Parathyroid adenoma (tissue), 2 donors: Measurements from ENCODE around the gene TBC1D7.

ENCODE experiments used
- H2AFZ ChIP-seq: fragments of 300-600 bp; sonication (generic); one replicate; pipeline ENCODE4 v1.7.0; 2017; ENCODE audit warnings: antibody characterized with exemption, mild to moderate bottlenecking
- H3K27ac ChIP-seq: fragments of 300-600 bp; sonication (generic); one replicate; pipeline ENCODE4 v1.7.0; 2017
- H3K27me3 ChIP-seq: fragments of 300-600 bp; sonication (generic); one replicate; pipeline ENCODE4 v1.7.0; 2017; ENCODE audit warnings: low read length; ENCODE audit not compliant: control insufficient read depth, insufficient read depth
- H3K36me3 ChIP-seq: fragments of 300-600 bp; sonication (generic); one replicate; pipeline ENCODE4 v1.7.0; 2017; ENCODE audit warnings: low read length; ENCODE audit not compliant: control insufficient read depth, insufficient read depth
- H3K4me1 ChIP-seq: fragments of 300-600 bp; sonication (generic); one replicate; pipeline ENCODE4 v1.7.0; 2017; ENCODE audit warnings: control low read depth
- H3K4me2 ChIP-seq: fragments of 300-600 bp; sonication (generic); one replicate; pipeline ENCODE4 v1.7.0; 2017; ENCODE audit warnings: low read length
- H3K4me3 ChIP-seq: fragments of 300-600 bp; sonication (generic); one replicate; pipeline ENCODE4 v1.7.0; 2017; ENCODE audit warnings: low read depth, low read length
- H3K79me2 ChIP-seq: fragments of 300-600 bp; sonication (generic); one replicate; pipeline ENCODE4 v1.7.0; 2017; ENCODE audit warnings: control low read depth
- H3K9ac ChIP-seq: fragments of 300-600 bp; sonication (generic); one replicate; pipeline ENCODE4 v1.7.0; 2017; ENCODE audit warnings: mild to moderate bottlenecking
- H3K9me3 ChIP-seq: fragments of 300-600 bp; sonication (generic); one replicate; pipeline ENCODE4 v1.7.0; 2017; ENCODE audit warnings: low read length; ENCODE audit not compliant: control insufficient read depth
- TF ChIP-seq, protein P1 (sequence below): fragments of 300-600 bp; sonication (generic); IDR thresholded peaks from one replicate; pipeline ENCODE4 v1.7.0; 2017; ENCODE audit warnings: antibody characterized with exemption, mild to moderate bottlenecking
- donor health status: primary hyperparathyroidism.

Gene TBC1D7

DNA sequence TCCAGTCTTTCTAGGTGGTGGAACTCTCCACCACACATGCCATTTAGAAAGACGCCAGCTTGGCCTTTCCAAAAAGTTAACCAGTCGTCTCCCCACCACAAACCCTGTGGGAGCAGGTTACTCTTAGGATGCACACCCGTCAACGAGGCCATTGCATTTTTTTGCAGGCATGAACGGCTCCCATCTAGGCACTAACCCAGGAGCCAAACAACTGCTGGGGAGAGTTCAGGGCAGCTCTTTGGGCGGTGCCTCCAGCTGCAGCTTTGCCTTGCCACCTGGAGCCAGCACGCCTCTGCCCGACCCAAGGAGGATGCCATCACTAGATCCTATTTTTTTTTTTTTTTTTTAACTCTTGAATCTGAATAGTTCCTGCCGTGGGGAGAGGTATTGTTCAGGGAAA, 39.9 kb downstream of the TBC1D7 start:
- Histone ChIP-seq H3K27me3 (no peaks in the 10 kb centered on the region), H3K9ac (no peak overlapping the region), H3K4me1 (no peaks in the 10 kb centered on the region), H3K9me3 (no peaks in the 10 kb centered on the region), H3K27ac (no peak overlapping the region), H3K4me2 (no peak overlapping the region), H2AFZ (no peak overlapping the region), H3K79me2 (no peaks in the 10 kb centered on the region), H3K4me3 (no peak overlapping the region), H3K36me3 (no peaks in the 10 kb centered on the region)
- TF ChIP-seq, protein P1, sequence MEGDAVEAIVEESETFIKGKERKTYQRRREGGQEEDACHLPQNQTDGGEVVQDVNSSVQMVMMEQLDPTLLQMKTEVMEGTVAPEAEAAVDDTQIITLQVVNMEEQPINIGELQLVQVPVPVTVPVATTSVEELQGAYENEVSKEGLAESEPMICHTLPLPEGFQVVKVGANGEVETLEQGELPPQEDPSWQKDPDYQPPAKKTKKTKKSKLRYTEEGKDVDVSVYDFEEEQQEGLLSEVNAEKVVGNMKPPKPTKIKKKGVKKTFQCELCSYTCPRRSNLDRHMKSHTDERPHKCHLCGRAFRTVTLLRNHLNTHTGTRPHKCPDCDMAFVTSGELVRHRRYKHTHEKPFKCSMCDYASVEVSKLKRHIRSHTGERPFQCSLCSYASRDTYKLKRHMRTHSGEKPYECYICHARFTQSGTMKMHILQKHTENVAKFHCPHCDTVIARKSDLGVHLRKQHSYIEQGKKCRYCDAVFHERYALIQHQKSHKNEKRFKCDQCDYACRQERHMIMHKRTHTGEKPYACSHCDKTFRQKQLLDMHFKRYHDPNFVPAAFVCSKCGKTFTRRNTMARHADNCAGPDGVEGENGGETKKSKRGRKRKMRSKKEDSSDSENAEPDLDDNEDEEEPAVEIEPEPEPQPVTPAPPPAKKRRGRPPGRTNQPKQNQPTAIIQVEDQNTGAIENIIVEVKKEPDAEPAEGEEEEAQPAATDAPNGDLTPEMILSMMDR = no peak

DNA sequence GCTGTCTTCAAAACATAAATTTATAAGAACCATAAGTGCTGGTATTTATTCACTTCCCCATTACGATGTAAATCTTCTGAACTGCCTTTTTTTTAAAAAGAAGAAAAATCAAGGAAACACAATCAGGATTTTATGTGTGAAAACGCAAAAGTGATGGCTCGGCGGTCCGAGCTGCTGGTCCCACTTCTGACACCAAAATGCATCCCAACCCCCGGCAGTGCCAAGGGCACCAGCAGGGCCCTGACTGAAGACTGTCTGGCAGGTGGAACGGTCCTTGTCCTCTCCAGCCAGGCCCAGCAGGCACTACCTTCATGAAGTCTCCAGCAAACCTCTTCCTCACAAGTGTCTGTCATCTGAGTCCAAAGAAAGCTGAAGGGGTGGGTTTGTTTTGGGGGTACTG, 41.2 kb downstream of the TBC1D7 start:
- Histone ChIP-seq H2AFZ (no peak overlapping the region), H3K4me1 (no peaks in the 10 kb centered on the region), H3K79me2 (no peaks in the 10 kb centered on the region), H3K9me3 (no peaks in the 10 kb centered on the region), H3K27me3 (no peaks in the 10 kb centered on the region), H3K4me3 (no peak overlapping the region), H3K36me3 (no peaks in the 10 kb centered on the region), H3K4me2 (no peak overlapping the region), H3K27ac (no peak overlapping the region), H3K9ac (no peak overlapping the region)
- TF ChIP-seq, protein P1 = no peak

DNA sequence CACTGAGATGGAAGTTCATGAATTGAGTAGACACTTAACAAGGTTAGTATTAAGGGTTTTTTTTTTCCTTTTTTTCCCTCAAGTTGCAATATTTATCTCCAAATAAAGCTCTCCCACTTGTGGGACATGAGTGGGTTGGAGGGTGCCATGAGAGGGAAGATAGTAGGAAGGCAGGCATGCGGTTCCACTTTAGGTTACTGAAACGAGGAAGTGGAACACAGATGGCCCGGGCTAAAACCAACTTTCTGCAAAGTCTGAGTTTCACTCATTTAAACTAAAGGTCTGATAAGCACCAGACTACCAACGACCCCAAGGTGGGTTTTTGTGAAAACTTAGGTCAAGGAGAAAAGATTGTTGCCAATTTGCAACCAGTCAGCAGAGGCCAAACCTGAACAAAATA, 42.2 kb downstream of the TBC1D7 start:
- no peaks in the 10 kb centered on the region for H3K27me3 ChIP-seq
- H3K9me3 ChIP-seq = no peaks in the 10 kb centered on the region
- no peaks in the 10 kb centered on the region for H3K79me2 ChIP-seq
- TF ChIP-seq, protein P1 = no peak
- no peak overlapping the region for H3K9ac ChIP-seq
- H3K4me3 ChIP-seq = no peak overlapping the region
- no peaks in the 10 kb centered on the region for H3K36me3 ChIP-seq
- no peak overlapping the region for H3K27ac ChIP-seq
- H2AFZ ChIP-seq = no peak overlapping the region
- no peak overlapping the region for H3K4me2 ChIP-seq
- H3K4me1 ChIP-seq = no peaks in the 10 kb centered on the region

DNA sequence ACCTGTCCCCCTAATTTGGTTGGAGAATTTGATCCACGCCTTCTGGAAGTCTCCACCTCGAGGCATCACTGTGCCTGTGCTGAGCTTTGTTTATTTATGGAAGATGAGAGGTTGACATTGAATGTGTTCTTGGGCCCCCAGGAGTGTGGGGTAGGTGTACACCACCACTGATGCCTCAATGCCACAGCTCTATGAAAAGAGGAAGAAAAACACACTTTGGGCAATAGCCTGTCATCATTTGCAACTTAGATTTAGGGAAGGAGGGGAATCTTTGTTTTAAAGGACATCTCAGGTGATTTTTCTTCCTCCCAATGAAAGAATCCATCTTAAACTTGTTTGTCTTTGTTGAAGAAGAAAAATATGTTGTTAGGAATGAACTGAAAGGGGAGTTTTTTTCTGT, 42.6 kb downstream of the TBC1D7 start:
- Histone ChIP-seq H3K9me3 (no peaks in the 10 kb centered on the region), H3K27ac (no peak overlapping the region)
- TF ChIP-seq, protein P1 = no peak

DNA sequence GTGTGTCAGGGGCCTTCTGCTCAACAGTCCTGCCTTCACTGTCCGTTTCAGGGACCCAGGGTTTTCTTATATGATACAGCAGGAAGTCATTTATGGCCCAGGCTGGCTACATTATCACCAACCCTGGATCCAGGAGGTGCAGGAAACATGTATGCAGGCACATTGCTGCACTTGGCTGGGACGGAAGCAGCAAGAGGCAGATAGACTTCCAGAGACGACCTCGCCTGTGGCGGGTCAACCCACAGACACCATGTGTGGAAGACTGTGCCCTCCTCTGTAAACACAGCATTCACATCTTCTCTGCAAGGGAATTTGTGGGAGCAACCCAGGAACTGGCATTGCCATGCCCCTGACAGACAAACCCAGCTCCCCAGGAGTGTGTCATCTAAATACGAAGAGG, 43.7 kb downstream of the TBC1D7 start:
- Histone ChIP-seq H3K79me2 (no peaks in the 10 kb centered on the region), H3K4me2 (no peak overlapping the region), H3K9me3 (no peaks in the 10 kb centered on the region), H2AFZ (no peak overlapping the region), H3K27ac (no peak overlapping the region), H3K36me3 (no peaks in the 10 kb centered on the region), H3K4me1 (no peaks in the 10 kb centered on the region), H3K4me3 (no peak overlapping the region), H3K27me3 (no peaks in the 10 kb centered on the region), H3K9ac (no peak overlapping the region)
- TF ChIP-seq, protein P1 = no peak

More for the DNA sequence above, 42.6 kb downstream of the TBC1D7 start:
- Histone ChIP-seq H3K27me3 (no peaks in the 10 kb centered on the region), H3K9ac (no peak overlapping the region), H3K4me2 (no peak overlapping the region), H3K4me3 (no peak overlapping the region), H3K4me1 (no peaks in the 10 kb centered on the region), H3K79me2 (no peaks in the 10 kb centered on the region), H2AFZ (no peak overlapping the region), H3K36me3 (no peaks in the 10 kb centered on the region)
